Activated CD4-positive, alpha-beta T cell treated with anti-CD3 and anti-CD28 coated beads, Interleukin-2, amount 50 U/mL, for 1 hour (primary cell): ENCODE results near the gene LRBA.
"Not testable (repeated sequence)": the region's sequence is repeated elsewhere in the genome, so short reads cannot be mapped to it uniquely, and the experiment has no call there.

Source experiments
- DNase-seq: peaks from one replicate; pipeline ENCODE4 v3.0.0-alpha.2; 2020

Gene LRBA

DNA sequence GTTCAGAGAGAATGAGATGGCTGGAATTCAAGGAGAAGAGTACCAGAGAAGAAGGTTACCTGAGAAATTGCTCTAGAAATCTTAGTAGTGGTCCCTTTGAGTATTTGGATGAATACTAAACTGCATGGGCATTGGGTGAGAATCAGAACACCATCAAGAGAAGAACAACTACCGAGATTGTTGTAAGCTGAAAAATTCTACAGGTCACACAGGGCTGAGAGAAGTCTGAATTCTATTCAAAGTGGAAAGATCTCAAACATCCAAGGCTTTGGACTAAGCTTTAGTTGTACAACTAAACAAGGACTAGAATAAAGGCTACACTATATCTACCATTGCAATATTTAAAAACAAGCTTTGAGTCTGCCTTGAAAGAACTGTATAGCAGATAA lies 40.8 kb downstream of the LRBA start:
- no peak for DNase-seq

- DNase-seq, result no peak
Measured at GRCh38 chr4:150973626-150974251, 41.3 kb downstream of the LRBA start.

GRCh38 chr4:150972592-150972991 lies 42.5 kb downstream of the LRBA start:
- no peak for DNase-seq

DNA sequence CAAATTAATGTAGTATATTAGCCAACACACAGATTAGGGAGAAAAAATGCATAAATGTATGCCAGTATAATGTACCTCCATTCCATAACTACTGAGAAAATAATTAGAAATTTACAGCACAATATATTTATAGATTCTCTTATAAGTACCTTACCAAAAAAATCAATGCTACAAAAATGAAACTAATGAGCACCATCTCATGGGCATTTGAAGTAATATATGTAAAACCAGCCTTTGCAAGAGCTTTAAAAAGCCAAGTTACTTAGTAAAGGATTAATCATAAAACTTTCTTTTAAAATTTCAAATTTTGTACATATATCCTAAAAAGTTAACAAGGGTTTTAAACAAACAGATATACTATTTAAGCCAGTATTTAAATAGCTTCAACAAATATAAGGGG lies 43.2 kb downstream of the LRBA start:
- DNase-seq, result no peak

- no peak for DNase-seq
Measured at GRCh38 chr4:150970685-150971151, 44.4 kb downstream of the LRBA start.

- no peak for DNase-seq
Measured at GRCh38 chr4:150964754-150965153, 50.3 kb downstream of the LRBA start.

DNA sequence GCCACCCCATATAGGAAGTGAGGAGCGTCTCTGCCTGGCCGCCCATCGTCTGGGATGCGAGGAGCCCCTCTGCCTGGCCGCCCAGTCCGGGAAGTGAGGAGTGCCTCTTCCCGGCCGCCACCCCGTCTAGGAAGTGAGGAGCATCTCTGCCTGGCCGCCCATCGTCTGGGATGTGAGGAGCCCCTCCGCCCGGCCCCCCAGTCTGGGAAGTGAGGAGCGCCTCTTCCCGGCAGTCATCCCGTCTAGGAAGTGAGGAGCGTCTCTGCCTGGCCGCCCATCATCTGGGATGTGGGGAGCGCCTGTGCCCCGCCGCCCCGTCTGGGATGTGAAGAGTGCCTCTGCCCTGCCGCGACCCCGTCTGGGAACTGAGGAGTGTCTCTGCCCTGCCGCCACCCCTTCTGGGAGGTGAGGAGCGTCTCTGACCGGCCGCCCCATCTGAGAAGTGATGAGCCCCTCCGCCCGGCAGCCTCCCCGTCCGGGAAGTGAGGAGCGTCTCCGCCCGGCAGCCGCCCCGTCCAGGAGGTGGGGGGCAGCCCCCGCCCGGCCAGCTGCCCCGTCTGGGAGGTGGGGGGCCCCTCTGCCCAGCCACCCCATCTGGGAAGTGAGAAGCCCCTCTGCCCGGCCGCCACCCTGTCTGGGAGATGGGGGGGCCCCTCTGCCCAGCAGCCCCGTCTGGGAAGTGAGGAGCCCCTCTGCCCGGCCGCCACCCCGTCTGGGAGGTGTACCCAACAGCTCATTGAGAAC lies 51.3 kb downstream of the LRBA start:
- DNase-seq, result not testable (repeated sequence)

- DNase-seq, result no peak
Measured at GRCh38 chr4:150962245-150962644, 52.8 kb downstream of the LRBA start.

GRCh38 chr4:150961566-150961965 lies 53.5 kb downstream of the LRBA start:
- DNase-seq, result no peak

DNA sequence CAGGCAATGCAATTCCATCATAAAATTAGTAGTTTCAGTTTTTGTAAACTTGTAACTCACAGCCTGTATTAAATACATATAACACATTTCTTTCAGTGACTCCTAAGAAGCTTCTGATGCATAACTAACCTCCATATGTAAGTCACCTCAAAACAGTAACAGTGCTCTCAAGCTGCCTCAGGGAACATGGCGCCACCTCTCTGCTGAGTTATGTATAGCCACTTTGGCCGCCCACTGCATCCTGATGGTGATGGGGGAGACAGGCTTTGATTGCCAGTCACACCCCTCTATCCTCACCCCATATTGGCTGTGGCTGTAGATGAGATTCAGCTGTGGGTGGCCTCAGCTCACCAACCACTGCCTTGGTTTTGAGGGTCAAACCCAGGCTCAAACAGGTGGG lies 54.3 kb downstream of the LRBA start:
- DNase-seq, result no peak

DNA sequence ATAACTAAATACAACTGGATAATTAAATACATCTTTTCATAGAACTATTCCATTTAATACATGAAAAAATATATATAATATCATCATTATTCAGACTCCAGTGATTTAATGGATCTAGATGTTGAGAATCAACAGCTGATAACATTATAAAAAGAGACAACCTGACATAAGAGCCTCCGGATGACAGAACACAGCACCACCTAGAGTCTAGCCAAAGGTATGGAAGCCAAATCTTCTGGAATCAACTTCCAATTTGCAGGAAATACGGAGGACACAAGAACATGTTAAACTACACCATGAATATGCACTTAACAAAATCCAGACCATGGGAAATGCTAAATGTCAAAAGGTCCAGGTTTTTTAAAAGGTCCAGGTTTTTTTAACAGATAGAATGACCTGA lies 55.0 kb downstream of the LRBA start:
- DNase-seq, result no peak

DNA sequence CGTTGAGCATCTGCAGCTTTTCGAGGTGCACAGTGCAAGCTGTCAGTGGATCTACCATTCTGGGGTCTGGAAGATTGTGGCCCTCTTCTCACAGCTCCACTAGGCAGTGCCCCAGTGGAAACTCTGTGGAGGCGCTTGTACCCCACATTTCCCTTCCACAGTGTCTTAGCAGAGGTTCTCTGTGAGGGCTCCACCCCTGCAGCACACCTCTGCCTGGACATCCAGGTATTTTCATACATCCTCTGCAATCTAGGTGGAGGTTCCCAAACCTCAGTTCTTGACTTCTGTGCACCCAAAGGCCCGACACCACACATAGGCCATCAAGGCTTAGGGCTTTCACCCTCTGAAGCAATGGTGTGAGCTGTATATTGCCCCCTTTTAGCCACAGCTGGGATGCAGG lies 57.1 kb downstream of the LRBA start:
- DNase-seq, result not testable (repeated sequence)

DNA sequence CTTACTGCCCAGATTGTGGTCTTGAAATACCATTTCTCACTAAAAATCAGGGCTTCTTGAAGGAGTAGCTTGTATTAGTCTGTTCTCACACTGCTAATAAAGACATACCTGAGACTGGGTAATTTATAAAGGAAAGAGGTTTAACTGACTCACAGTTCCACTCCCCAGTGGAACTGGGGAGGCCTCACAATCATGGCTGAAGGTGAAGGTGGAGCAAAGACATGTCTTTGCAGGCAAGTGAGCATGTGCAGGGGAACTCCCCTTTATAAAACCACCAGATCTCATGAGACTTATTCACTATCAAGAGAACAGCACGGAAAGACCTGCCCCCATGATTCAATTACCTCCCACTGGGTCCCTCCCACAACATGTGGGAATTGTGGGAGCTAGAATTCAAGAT lies 58.0 kb downstream of the LRBA start:
- DNase-seq, result not testable (repeated sequence)

- DNase-seq, result not testable (repeated sequence)
Measured at GRCh38 chr4:150953916-150954315, 61.2 kb downstream of the LRBA start.

- DNase-seq, result no peak
Measured at GRCh38 chr4:150952167-150952845, 62.8 kb downstream of the LRBA start.

GRCh38 chr4:150950657-150951288 lies 64.3 kb downstream of the LRBA start:
- DNase-seq, result no peak

DNA sequence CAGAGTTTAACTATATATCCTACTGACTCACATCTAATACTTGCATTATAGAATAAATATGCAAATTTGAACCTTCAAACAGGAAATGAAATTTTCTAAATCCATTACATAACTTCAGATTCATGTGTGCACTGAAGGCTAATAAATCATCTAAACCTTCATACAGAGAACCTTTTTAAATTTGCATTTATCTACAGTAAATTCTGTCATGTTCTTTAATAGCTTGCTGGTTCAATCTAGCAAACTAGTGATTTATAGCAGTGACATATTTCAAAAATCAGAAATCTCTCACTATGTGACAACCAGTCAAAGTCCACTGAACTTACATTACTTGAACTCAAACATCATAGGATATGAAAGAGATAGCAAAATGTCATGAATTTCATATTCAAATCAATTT lies 65.1 kb downstream of the LRBA start:
- DNase-seq, result no peak

DNA sequence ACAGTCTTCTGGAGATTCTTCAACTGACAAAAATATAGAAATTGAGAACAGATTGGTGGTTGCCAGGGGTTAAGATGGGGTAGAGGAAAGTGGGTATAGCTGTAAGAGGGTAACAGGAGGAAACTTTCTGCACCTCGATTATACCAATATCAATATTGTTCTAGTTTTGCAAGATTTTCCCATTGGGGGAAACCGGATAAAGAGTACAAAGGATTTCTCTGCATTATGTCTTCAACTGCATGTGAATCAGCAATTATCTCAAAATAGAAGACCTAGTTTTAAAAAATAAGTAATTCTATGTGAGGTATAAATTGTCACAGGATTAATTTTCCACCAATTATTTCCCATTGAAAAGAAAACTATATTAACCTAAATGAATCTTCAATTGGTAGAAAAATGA lies 65.7 kb downstream of the LRBA start:
- no peak for DNase-seq

- no peak for DNase-seq
Measured at GRCh38 chr4:150948710-150949109, 66.4 kb downstream of the LRBA start.

- DNase-seq, result no peak
Measured at GRCh38 chr4:150948074-150948473, 67.0 kb downstream of the LRBA start.

DNA sequence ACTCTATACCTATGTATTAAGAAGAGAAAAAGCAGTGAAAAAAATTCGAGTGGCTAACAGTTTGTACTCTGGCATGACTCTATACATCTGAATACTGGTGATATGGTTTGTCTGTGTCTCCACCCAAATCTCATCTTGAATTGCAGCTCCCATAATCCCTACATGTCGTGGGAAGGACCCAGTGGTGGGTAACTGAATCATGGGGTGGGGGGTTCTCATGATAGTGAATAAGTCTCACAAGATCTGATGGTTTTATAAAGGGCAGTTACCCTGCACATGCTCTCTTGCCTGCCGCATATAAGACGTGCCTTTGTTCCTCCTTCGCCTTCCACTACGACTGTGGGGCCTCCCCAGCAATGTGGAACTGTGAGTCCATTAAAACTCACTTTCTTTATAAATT lies 70.4 kb downstream of the LRBA start:
- DNase-seq, result no peak

DNA sequence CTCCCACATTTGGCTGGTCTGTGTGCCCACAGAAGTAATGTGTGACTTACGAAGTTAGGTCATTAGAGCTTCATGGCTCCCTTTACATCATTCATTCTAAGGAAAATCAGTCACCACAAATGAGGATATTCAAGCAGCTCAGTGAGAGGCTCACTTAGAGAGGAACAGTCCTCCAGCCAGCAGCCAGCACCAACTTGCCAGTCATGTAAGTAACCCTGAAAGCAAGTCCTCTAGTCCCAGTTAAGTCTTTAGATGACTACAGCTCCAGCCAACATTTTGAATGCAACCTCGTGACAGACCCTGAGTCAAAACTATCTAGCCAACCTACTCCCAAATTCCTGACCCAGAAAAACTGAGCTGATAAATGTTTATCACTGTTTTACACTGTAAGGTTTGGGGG lies 71.3 kb downstream of the LRBA start:
- no peak for DNase-seq

GRCh38 chr4:150943126-150943525 lies 72.0 kb downstream of the LRBA start:
- DNase-seq, result no peak

- no peak for DNase-seq
Measured at GRCh38 chr4:150942539-150942938, 72.5 kb downstream of the LRBA start.
